ENCODE measurements around the gene TSFM.

- TF ChIP-seq FOXP4 (CRISPR knock-in tag; IDR thresholded peaks at IDR 0.05; ENCODE audit: borderline replicate concordance) (no peak), EZH2 (IDR thresholded peaks at IDR 0.05; ENCODE audit: borderline replicate concordance, low read depth, low read length) (no peak), ZFP91 (CRISPR knock-in tag; IDR thresholded peaks at IDR 0.05) (no peak), BHLHE40 (IDR thresholded peaks at IDR 0.05; ENCODE audit: low read length) (no peak), USF1 (CRISPR knock-in tag; IDR thresholded peaks at IDR 0.05) (no peak), KLF1 (tag; IDR thresholded peaks at IDR 0.05) (no peak), CTCF (IDR thresholded peaks at IDR 0.05 in 2 of 3, conservative IDR thresholded peaks at IDR 0.05 in 1 of 3; ENCODE audit: insufficient read depth in 2 of 3, low read depth in 1 of 3, low read length in 3 of 3) (no peak), SP1 (CRISPR knock-in tag; IDR thresholded peaks at IDR 0.05) (no peak), RAD21 (CRISPR knock-in tag; conservative IDR thresholded peaks at IDR 0.05 in 1 of 2, IDR thresholded peaks at IDR 0.05 in 1 of 2) (no peak), MED1 (CRISPR knock-in tag; IDR thresholded peaks at IDR 0.05; ENCODE audit: borderline replicate concordance) (no peak), NBN (IDR thresholded peaks at IDR 0.05; ENCODE audit: low read depth) (no peak), ZSCAN29 (IDR thresholded peaks at IDR 0.05) (no peak)
These were observed 18.5 kb upstream of the TSFM start for GRCh38 chr12:57763881-57764661.

Data from K562 (cell line).